Calu3 (cell line): Measurements from ENCODE around the gene PTGIR. TPM values are rescaled to one million over a fixed set of nuclear protein-coding genes. Genes with fewer than 3 reads are reported as not detected.
A peak's percentile ranks its signal among the peaks of the same experiment; 100 is the strongest.

Experiments used
- BruUV-seq: library from RNA; stranded (reverse); fragments of 400-500 nt; replicated peaks from 2 replicates; lab custom pipeline; 2021; lab: Mats Ljungman, UMichigan
- CTCF ChIA-PET: fragments of 300-600 bp; sonication (Branson Sonifier 250); formaldehyde crosslinking; loops from one replicate; lab custom pipeline; 2022; ENCODE audit warnings: antibody characterized with exemption; lab: Charles Lee
- DNase-seq: peaks from one replicate; pipeline ENCODE4 v3.0.0; 2022
- H3K27ac Mint-ChIP-seq: one replicate; pipeline ENCODE4 v1.8.0; 2022; ENCODE audit warnings: mixed read lengths; ENCODE audit not compliant: unreplicated experiment
- H3K27me3 Mint-ChIP-seq: one replicate; pipeline ENCODE4 v1.8.0; 2022; ENCODE audit warnings: mixed read lengths; ENCODE audit not compliant: unreplicated experiment
- H3K36me3 Mint-ChIP-seq: one replicate; pipeline ENCODE4 v1.8.0; 2022; ENCODE audit warnings: mild to moderate bottlenecking, moderate library complexity, mixed read lengths; ENCODE audit not compliant: insufficient read depth, unreplicated experiment
- H3K4me1 Mint-ChIP-seq: one replicate; pipeline ENCODE4 v1.8.0; 2022; ENCODE audit warnings: mild to moderate bottlenecking, low read depth, mixed read lengths; ENCODE audit not compliant: unreplicated experiment
- H3K4me3 Mint-ChIP-seq: one replicate; pipeline ENCODE4 v1.8.0; 2022; ENCODE audit warnings: mild to moderate bottlenecking, low read depth, moderate library complexity, mixed read lengths; ENCODE audit not compliant: unreplicated experiment
- H3K9me3 Mint-ChIP-seq: one replicate; pipeline ENCODE4 v1.8.0; 2022; ENCODE audit warnings: low read depth, mixed read lengths; ENCODE audit not compliant: unreplicated experiment
- CTCF ChIP-seq: fragments of 200-600 bp; IDR thresholded peaks from one replicate; pipeline ENCODE4 v1.8.0; 2022; ENCODE audit warnings: antibody characterized with exemption; ENCODE audit not compliant: unreplicated experiment
- intact Hi-C: fragments of 100-400 bp; cut with micrococcal nuclease; formaldehyde crosslinking; loops from one replicate; pipeline ENCODE4 v1.10.0; 2022; ENCODE audit not compliant: unreplicated experiment
- total RNA-seq: library from RNA; stranded (reverse); gene quantifications from 2 replicates; pipeline ENCODE4 v1.2.3, GENCODE V29; 2022

PTGIR gene
- total RNA-seq, 1 experiment from 2014 or later, result not detected

GRCh38 chr19:46640656-46641055 lies 15.8 kb upstream of the PTGIR start:
- CTCF ChIA-PET, result no interaction called here

GRCh38 chr19:46639358-46640182 lies 14.7 kb upstream of the PTGIR start:
- no peaks in the 10 kb centered on the region for H3K4me1 Mint-ChIP-seq
- TF ChIP-seq CTCF, result no peak
- no peak for DNase-seq
- H3K9me3 Mint-ChIP-seq, result no peaks in the 10 kb centered on the region
- no peaks in the 10 kb centered on the region for H3K36me3 Mint-ChIP-seq
- no peak overlapping the region for H3K27ac Mint-ChIP-seq
- CTCF ChIA-PET, result interaction anchor here (0.5 kb wide), 2 partner anchors 75 to 650 kb away, joined by 3 read pairs; no protein-coding TSS in a partner anchor
- no peak overlapping the region for H3K4me3 Mint-ChIP-seq
- intact Hi-C loops, result no loop called here
- H3K27me3 Mint-ChIP-seq, result peaks cover 32% of the 10 kb centered on the region
- no TSS peak for BruUV-seq

More at GRCh38 chr19:46640656-46641055, 15.8 kb upstream of the PTGIR start:
- no peak for DNase-seq
- TF ChIP-seq CTCF, result no peak
- Mint-ChIP-seq H3K4me3 (peak overlapping the region; percentile 21), H3K9me3 (no peaks in the 10 kb centered on the region), H3K27me3 (peaks cover 42% of the 10 kb centered on the region), H3K36me3 (no peaks in the 10 kb centered on the region), H3K27ac (no peak overlapping the region), H3K4me1 (no peaks in the 10 kb centered on the region)
- no TSS peak for BruUV-seq
- intact Hi-C loops, result no loop called here

GRCh38 chr19:46637224-46637623 lies 12.3 kb upstream of the PTGIR start:
- Mint-ChIP-seq H3K36me3 (no peaks in the 10 kb centered on the region), H3K9me3 (no peaks in the 10 kb centered on the region), H3K4me1 (peaks cover 10% of the 10 kb centered on the region), H3K27ac (no peak overlapping the region), H3K27me3 (peaks cover 37% of the 10 kb centered on the region), H3K4me3 (no peak overlapping the region)
- DNase-seq, result no peak
- intact Hi-C loops, result no loop called here
- CTCF ChIA-PET, result interaction anchor here (0.6 to 1.2 kb wide), 2 partner anchors 24 to 354 kb away, joined by 4 to 12 read pairs; partner anchors contain the start of gene DACT3
- no TSS peak for BruUV-seq
- no peak for TF ChIP-seq CTCF

- H3K9me3 Mint-ChIP-seq, result no peaks in the 10 kb centered on the region
- peaks cover 10% of the 10 kb centered on the region for H3K4me1 Mint-ChIP-seq
- intact Hi-C loops, result no loop called here
- H3K4me3 Mint-ChIP-seq, result no peak within 1 kb of the TSS
- no peak within 1 kb of the TSS for H3K27ac Mint-ChIP-seq
- no peaks in the 10 kb centered on the region for H3K36me3 Mint-ChIP-seq
- CTCF ChIA-PET, result no interaction called here
- peaks cover 40% of the 10 kb centered on the region for H3K27me3 Mint-ChIP-seq
- BruUV-seq, result no TSS peak
- DNase-seq, result no peak
- no peak for TF ChIP-seq CTCF
Measured at GRCh38 chr19:46635920-46636761, 11.3 kb upstream of the PTGIR start, which contains the start of gene GNG8. Gene GNG8, minus strand, starts transcription at chr19:46636202. Its CDS starts 1,520 bp downstream, at chr19:46634682.
